Skin epidermis (tissue), 12 donors: ENCODE measurements around the gene KRT85.

Experiments
- H3K27ac ChIP-seq, 21 experiments: fragments of 200-600 bp; sonication (generic) in 11 of 21; one replicate each; pipeline ENCODE4 v1.5.0; 2020; ENCODE audit warnings: mild to moderate bottlenecking in 3 of 21, inconsistent platforms in 2 of 21, moderate library complexity in 2 of 21
- H3K4me3 ChIP-seq, 7 experiments: fragments of 200-600 bp; sonication (generic) in 2 of 7; one replicate each; pipeline ENCODE4 v1.5.0; 2020; ENCODE audit warnings: inconsistent platforms in 2 of 7, mild to moderate bottlenecking in 2 of 7, moderate library complexity in 1 of 7

KRT85 gene

DNA sequence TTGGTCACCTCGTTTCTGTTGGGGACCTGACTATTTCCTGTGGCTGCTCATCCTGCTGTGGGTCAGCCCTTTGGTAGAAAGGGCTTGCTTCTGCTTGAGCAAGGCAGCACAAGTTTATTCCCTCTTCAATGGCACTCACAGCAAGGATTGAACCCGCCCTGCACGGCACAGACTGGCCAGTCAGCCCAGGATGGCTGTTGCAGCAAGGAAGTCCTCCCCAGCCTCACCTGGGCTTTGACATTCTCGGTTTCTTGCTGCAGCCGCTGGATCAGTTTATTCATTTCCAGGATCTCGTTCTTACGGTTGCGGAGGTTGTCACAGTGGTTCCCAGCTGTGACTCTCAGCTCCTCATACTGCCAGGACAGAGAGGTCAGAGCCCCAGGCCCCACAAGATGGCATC, 29.4 kb upstream of the KRT85 start:
- Histone ChIP-seq H3K27ac (no peak overlapping the region), H3K4me3 (no peak overlapping the region)

- Histone ChIP-seq H3K4me3 (no peak overlapping the region), H3K27ac (no peak overlapping the region)
Observed at GRCh38 chr12:52395761-52396434, 28.6 kb upstream of the KRT85 start.

DNA sequence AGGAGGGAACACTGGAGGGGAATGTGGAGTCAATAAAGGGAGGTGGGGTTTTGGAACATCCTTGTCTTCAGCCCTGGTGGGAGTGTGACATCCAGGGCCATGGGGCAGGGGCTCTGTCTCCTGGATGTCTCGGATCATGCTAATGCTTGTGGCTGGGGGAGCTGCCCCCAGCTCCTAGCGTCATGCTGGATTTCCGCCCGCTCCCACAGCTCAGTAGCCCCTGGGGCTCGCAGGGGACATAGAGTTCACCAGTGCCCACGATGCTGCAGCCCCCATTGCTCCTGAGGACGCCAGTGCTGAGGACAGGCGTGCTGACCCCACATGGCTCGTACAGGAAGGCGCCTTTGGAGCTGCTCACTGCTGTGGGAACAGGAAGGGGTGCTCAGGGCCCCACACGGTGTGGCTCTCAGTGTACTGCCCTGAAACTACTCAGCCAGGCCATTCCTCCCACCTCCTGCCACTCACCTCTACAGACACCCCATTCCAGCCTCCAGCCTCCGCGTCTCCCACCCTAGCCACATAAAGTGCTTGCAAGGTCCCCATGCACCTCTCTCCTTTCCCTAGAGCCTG, 27.6 kb upstream of the KRT85 start:
- Histone ChIP-seq H3K4me3 (no peak overlapping the region), H3K27ac (no peak overlapping the region)

DNA sequence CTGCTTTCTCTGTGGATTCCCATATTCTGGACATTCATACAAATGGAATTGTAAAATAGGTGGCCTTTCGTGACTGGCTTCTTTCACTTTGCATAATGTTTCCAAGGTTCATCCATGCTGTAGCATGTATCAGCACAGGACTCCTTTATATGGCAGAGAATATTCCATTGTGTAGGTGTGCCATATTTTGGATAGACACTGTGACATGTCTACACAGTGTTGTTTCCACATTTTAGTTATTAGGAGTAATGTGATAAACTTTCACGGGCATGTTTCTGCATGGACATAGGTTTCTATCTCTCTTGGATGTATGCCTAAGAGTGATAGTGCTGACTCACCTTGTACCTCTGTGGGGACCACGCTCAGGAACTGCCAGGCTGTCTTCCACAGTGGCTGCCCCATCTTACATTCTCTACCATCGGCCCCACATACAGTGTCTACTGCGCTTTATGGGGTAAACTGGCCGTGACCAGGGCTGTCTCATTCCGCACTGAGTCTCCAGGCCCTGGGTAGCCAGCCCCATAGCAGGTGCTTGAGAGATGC, 25.3 kb upstream of the KRT85 start:
- Histone ChIP-seq H3K27ac (peak overlapping the region in 3 of 21 experiments; percentile 50 to 73 (median 72)), H3K4me3 (no peak overlapping the region)

DNA sequence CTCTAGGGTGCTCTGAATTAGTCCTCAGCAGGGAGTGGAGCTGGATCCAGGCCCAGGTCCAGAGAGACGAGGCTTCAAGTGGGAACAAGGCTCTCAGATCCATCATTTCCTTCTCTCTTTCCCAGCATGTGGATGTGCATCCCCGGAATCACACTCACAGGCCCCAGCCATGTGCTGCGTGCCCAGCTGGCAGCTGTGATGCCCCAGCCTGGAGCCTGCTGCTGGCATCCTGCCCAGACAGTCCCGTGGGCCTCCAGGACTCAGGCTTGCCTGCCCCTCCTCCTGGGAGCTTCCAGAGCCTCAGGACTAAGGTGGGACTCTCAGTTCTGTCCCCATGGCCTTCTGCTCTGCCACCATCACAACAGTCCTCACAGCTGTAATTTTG, 24.3 kb upstream of the KRT85 start:
- no peak overlapping the region for H3K4me3 ChIP-seq
- H3K27ac ChIP-seq, result peak overlapping the region in 14 of 21 experiments; percentile 0 to 73 (median 60)

DNA sequence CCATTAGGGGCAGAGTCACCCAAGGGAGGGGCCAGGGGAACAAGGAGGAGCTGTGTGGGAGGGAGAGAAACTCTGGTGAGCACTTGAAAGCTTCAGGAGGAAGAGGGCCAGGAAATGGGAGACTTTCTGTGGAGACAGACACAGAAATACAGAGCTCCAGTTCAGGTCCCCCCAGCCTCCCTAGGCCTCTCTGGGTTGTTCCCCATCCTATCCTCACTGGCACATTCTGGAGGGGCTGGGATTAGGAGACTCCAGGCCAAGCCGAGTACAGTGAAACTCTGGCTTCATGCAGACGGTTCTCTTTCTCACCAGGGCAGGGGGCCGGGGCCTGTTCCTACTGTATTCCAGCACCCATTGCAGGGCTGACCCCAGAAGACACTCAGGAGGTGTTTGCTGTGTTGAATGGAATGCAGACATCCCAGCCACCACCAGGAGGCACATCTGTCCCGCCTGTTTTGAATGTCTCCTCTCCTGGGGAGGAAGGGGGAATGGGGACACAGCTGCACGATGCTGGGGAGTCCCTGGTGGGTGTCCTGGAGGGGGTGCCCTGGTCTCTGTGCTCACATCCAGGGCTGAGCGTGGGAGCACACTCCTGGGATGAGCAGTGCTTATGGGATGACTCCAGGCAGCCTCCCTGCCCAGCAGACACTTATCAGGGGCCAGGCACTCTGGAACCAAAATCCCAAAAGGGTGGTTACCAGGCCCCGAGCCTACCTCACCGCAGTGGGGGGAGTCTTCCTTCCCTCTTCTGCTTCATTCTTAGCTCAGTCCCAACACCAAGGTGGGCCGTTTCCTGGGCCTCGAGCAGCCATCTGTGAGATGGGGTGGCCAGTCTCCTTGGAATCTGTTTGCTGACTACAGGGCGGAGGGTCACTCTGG, 23.7 kb upstream of the KRT85 start:
- peak overlapping the region in 20 of 21 experiments; percentile 0 to 77 (median 62) for H3K27ac ChIP-seq
- H3K4me3 ChIP-seq, result no peak overlapping the region

DNA sequence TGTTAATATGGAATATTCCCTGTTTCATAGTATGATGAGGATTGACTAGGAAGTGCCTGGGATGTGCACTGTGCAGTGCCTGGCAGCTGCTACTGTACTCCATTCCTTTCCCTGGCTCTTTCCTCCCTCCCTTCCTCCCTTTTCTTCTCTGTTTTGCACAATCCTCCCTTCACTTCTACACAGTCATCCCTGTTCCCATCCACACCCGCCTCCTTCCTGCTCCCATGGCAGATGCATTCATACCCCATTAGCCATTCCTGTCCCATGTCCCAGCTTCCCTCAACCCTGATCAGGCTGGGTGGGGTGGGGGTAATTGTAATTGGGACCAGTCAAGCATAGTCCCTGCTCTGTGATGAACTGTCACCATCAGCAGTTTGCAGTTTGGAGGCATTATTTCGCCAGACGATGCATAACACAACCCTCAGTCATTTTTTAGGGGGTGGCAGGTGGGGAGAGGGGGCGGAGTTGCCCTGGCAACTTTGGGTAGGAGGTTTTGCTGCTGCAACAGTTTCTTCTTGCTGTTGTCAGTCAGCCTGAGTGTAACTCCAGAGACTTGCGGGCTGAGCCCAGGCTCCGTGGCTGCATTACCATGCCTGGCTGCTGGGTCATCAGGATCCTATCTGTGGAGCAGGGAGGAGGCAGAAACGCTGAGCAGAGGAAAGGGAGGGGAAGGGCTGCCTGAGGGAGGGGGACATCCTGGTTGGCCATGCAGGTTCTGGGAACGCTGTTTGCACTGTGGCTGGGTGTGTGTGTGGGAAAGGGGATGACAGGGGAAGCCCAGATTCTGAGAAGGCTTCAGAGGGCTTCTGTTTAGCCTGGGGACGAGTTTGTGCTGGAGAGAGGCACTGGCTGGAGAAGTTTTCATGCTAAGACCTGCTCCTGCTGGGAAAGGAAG, 22.3 kb upstream of the KRT85 start:
- H3K4me3 ChIP-seq, result no peak overlapping the region
- peak overlapping the region in 17 of 21 experiments; percentile 2 to 77 (median 67) for H3K27ac ChIP-seq

GRCh38 chr12:52387859-52388258, 20.6 kb upstream of the KRT85 start:
- peak overlapping the region in 5 of 21 experiments; percentile 1 to 29 (median 8) for H3K27ac ChIP-seq
- no peak overlapping the region for H3K4me3 ChIP-seq

GRCh38 chr12:52385226-52385702, 18.0 kb upstream of the KRT85 start, which contains the start of gene KRT84:
TSS of gene KRT84 (minus strand) at chr12:52385652. CDS start at chr12:52385585, 67 bp downstream.
- H3K4me3 ChIP-seq, result no peak within 1 kb of the TSS

DNA sequence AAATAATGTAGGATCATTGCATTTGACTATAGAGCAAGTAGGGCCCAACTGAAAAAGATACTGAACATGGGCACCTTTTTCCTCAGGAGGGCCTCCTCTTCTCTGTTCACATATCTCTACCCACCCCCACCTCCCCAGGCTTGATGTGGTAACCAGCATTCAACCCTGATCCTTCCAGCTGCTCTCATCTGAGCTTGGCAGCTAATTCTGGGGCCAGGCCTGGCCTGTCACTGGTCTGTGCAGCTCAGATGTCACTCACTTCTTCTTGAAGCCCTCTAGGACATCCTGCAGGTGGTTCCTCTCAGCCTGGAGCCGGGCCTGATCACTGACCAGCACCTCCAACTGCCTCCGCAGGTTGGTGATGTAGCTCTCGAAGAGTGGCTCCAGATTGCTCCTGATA, 16.1 kb upstream of the KRT85 start:
- Histone ChIP-seq H3K4me3 (no peak overlapping the region), H3K27ac (no peak overlapping the region)

More at GRCh38 chr12:52385226-52385702, 18.0 kb upstream of the KRT85 start, which contains the start of gene KRT84:
- no peak within 1 kb of the TSS for H3K27ac ChIP-seq

DNA sequence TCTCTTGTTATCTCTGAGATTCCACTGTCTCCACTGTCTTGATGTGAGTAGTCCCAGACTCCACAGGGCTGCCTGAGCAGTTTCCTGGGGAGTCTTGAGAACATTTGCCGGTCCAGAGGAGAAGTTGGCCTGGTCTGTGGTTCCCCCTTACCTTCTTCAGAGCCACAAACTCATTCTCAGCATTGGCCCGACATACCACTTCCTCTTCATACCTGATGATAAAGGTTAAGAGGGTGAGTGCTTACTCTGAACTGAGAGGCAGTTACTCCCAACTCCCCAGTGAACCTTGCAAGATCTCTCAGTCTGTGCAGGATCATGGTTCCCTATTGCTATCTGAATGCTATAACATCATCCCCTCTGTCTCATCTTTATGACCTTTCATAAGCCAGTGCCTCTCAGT, 15.6 kb upstream of the KRT85 start:
- H3K4me3 ChIP-seq, result no peak overlapping the region
- no peak overlapping the region for H3K27ac ChIP-seq

DNA sequence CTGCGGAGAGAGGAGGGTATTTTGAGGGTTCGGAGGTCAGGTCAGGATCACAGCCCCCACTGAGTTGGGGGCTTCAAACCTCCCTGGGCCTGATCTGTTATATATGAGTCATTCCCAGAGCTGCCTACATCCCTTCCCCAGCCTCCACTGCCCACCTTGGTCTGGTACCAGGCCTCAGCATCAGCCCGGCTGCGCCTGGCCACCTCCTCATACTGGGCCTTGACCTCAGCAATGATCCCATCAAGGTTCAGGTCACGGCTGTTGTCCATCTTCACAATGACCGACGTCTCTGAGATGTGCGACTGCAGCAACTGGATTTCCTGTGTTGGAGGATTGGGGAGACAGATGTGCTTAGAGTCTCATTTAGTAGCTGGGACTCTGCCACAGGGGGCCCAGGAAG, 13.9 kb upstream of the KRT85 start:
- Histone ChIP-seq H3K4me3 (no peak overlapping the region), H3K27ac (no peak overlapping the region)

- Histone ChIP-seq H3K4me3 (no peak overlapping the region), H3K27ac (no peak overlapping the region)
Observed at GRCh38 chr12:52380271-52380694, 13.0 kb upstream of the KRT85 start.

DNA sequence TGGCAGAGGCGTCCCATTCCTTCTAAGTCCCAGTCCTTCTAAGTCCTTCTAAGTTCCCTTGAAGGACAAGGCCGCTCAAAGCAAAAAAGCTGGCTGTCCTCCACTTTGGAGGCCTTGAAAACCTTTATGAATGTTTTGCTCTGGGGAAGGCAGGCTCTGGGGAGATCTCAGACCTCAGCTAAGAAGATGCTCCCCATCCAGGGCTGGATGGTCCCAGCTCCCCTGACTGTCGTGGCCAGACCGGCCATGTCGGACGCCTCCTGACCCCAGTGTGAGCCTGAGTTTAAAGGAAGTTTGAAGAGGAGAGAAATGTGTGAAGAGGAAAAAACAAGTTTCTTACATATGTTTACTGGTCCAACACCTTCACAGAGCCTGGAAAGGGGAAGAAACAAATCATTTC, 12.3 kb upstream of the KRT85 start:
- Histone ChIP-seq H3K4me3 (no peak overlapping the region), H3K27ac (no peak overlapping the region)

- H3K27ac ChIP-seq, result no peak overlapping the region
- no peak overlapping the region for H3K4me3 ChIP-seq
Observed at GRCh38 chr12:52378091-52378490, 10.8 kb upstream of the KRT85 start.

GRCh38 chr12:52377266-52377665, 10.0 kb upstream of the KRT85 start:
- no peak overlapping the region for H3K4me3 ChIP-seq

GRCh38 chr12:52372216-52373154, 5.2 kb upstream of the KRT85 start:
- Histone ChIP-seq H3K27ac (peak overlapping the region in 5 of 21 experiments; percentile 2 to 78 (median 40)), H3K4me3 (no peak overlapping the region)

More at GRCh38 chr12:52377266-52377665, 10.0 kb upstream of the KRT85 start:
- H3K27ac ChIP-seq, result no peak overlapping the region

DNA sequence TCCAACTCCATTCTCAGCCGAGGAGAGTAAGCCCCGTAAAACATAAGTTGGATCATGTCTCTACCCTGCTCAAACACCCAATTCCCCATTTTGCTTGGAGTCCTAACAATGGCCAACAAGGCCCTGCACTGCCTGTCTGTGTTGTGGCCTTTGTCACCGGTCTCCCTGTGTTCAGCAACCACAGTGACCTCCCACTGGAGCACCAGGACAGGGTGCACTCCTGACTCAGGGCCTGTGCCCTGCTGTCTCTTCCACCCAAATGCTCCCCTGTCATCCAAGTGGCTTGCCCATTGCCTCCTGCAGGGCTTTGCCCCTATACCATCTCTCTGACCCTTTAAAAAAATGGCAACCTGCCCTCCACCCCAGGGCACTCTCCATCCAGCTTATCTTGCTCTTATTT, 4.4 kb upstream of the KRT85 start:
- H3K27ac ChIP-seq, result peak overlapping the region in 11 of 21 experiments; percentile 3 to 78 (median 25)

More for the DNA sequence above, 4.4 kb upstream of the KRT85 start:
- H3K4me3 ChIP-seq, result no peak overlapping the region
